A549 (cell line): ENCODE results near the gene SPINK8.

Experiments
- CBX2 ChIP-seq: fragments of 200-600 bp; sonication (generic); IDR thresholded peaks from 2 replicates; pipeline ENCODE4 v1.6.1; 2016; ENCODE audit warnings: low read depth, mild to moderate bottlenecking, borderline replicate concordance
- CTCF ChIP-seq: fragments of >200 bp; sonication (Bioruptor Twin); formaldehyde crosslinking; IDR thresholded peaks from 3 replicates; pipeline ENCODE4 v1.5.1; 2016
- ESRRA ChIP-seq: fragments of 150-350 bp; IDR thresholded peaks from 2 replicates; pipeline ENCODE4 v1.6.1; 2014; ENCODE audit warnings: mild to moderate bottlenecking, low read length, borderline replicate concordance
- FOSB ChIP-seq: fragments of 250-450 bp; sonication (Bioruptor Pico); IDR thresholded peaks from 2 replicates; pipeline ENCODE4 v1.5.0; 2020; ENCODE audit warnings: mild to moderate bottlenecking, moderate library complexity
- FOSL2 ChIP-seq, 2 experiments: fragments of 450-650 bp in 1 of 2; fragments of >200 bp in 1 of 2; sonication (Bioruptor Twin) in 1 of 2; formaldehyde crosslinking; IDR thresholded peaks; 2 replicates each; pipeline versions ENCODE4 v1.5.0 to v1.6.1; 2016 to 2020; ENCODE audit warnings: mild to moderate bottlenecking in 1 of 2, moderate library complexity in 1 of 2
- MAFK ChIP-seq: fragments of 450-650 bp; IDR thresholded peaks from 2 replicates; pipeline ENCODE4 v1.6.1; 2014; ENCODE audit not compliant: partially characterized antibody
- MAZ ChIP-seq: fragments of 150-350 bp; IDR thresholded peaks from 2 replicates; pipeline ENCODE4 v1.6.1; 2014; ENCODE audit warnings: antibody characterized with exemption, low read depth, low read length, borderline replicate concordance
- NPAS2 ChIP-seq: fragments of 250-450 bp; sonication (Bioruptor Pico); IDR thresholded peaks from 2 replicates; pipeline ENCODE4 v1.8.0; 2022; ENCODE audit warnings: mild to moderate bottlenecking, moderate library complexity, borderline replicate concordance
- POLR2A ChIP-seq: IDR thresholded peaks from 2 replicates; pipeline ENCODE4 v1.6.1; 2012; ENCODE audit warnings: mild to moderate bottlenecking, low read length
- POLR2AphosphoS2 ChIP-seq: conservative IDR thresholded peaks from 2 replicates; pipeline ENCODE4 v1.6.1; 2012; ENCODE audit warnings: low read length, improper control_type of control experiment, inconsistent platforms
- RAD21 ChIP-seq, 2 experiments: fragments of >200 bp in 1 of 2; sonication (Bioruptor Twin) in 1 of 2; formaldehyde crosslinking in 1 of 2; IDR thresholded peaks in 1 of 2; conservative IDR thresholded peaks in 1 of 2; 2 replicates in 1 of 2; 3 replicates in 1 of 2; pipeline ENCODE4 v1.6.1; 2012 to 2018; ENCODE audit warnings: inconsistent platforms in 1 of 2
- SMC3 ChIP-seq: fragments of >200 bp; sonication (Bioruptor Twin); formaldehyde crosslinking; IDR thresholded peaks from 3 replicates; pipeline ENCODE4 v1.6.1; 2018; ENCODE audit warnings: inconsistent platforms
- SREBF2 ChIP-seq: fragments of 450-650 bp; IDR thresholded peaks from 2 replicates; pipeline ENCODE4 v1.6.1; 2014; ENCODE audit warnings: mild to moderate bottlenecking, moderate library complexity
- ZSCAN20 ChIP-seq: fragments of 250-450 bp; sonication (Bioruptor Pico); IDR thresholded peaks from 2 replicates; pipeline ENCODE4 v1.8.0; 2022; ENCODE audit warnings: mild to moderate bottlenecking, moderate library complexity

GRCh38 chr3:48294611-48295263 lies 38.7 kb downstream of the SPINK8 start:
- TF ChIP-seq CTCF = no peak
- no peak for TF ChIP-seq CBX2
- no peak for TF ChIP-seq MAFK
- TF ChIP-seq MAZ = no peak
- no peak for TF ChIP-seq SMC3
- no peak for TF ChIP-seq POLR2A
- TF ChIP-seq FOSB (CRISPR knock-in tag) = no peak
- TF ChIP-seq RAD21 (conservative IDR thresholded peaks at IDR 0.05 in 1 of 2, IDR thresholded peaks at IDR 0.05 in 1 of 2) = no peak
- no peak for TF ChIP-seq SREBF2
- no peak for TF ChIP-seq ZSCAN20 (CRISPR knock-in tag)
- TF ChIP-seq ESRRA = no peak
- TF ChIP-seq FOSL2 (IDR thresholded peaks at IDR 0.05) = no peak
- no peak for TF ChIP-seq FOSL2 (CRISPR knock-in tag; IDR thresholded peaks at IDR 0.05)
- no peak for TF ChIP-seq NPAS2 (CRISPR knock-in tag)
- no peak for TF ChIP-seq POLR2AphosphoS2
